HL-60/S4 (cell line): Measurements from ENCODE around the gene RGS14.

Experiments
- in situ Hi-C: fragments of 300-500 bp; cut with MboI; formaldehyde crosslinking; loops from 2 replicates; pipeline ENCODE4 v1.14.3; 2022; ENCODE audit warnings: low sequenced_read_pairs

The RGS14 gene, protein sequence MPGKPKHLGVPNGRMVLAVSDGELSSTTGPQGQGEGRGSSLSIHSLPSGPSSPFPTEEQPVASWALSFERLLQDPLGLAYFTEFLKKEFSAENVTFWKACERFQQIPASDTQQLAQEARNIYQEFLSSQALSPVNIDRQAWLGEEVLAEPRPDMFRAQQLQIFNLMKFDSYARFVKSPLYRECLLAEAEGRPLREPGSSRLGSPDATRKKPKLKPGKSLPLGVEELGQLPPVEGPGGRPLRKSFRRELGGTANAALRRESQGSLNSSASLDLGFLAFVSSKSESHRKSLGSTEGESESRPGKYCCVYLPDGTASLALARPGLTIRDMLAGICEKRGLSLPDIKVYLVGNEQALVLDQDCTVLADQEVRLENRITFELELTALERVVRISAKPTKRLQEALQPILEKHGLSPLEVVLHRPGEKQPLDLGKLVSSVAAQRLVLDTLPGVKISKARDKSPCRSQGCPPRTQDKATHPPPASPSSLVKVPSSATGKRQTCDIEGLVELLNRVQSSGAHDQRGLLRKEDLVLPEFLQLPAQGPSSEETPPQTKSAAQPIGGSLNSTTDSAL

DNA sequence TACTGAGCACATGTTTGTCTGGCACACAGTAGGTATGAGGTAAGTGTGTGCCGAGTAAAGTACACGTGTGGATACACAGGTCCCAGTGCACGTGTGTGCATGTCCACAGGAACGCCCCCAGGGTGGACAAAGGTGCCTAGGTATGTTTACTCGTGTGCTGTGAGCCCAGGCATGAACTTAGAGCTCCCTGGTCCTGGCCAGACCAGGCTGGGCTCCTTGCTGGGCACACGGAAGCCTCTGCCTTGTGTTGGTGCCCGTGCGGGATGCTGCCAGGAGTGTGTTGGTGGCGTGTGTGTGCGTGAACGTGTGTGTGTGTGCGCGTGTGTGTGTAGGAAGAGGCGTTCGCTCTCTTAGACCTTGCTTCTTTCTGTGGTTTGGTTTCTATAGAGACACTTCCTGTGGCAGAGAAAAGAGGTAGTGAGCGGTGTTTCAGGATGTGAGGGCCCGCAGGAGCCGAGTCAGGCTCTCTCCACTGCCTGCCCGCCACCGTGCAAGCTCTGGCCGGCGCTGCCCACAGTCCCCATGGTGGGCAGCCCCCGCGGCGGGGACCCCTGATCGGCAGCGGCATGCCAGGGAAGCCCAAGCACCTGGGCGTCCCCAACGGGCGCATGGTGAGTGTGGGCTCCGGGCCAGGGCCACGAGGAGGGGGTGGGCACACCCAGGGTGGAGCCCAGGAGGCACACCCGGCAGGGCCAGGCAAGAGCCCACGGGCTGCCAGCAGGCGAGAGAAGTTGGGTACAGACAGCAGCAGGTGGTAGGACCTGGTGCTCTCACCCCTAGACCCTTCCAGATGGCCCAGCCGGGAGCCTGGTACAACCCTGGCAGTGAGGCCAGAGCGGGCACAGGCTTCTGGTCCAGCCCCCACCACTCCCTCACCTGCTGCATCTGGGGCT, at the start of gene RGS14:
TSS of gene RGS14 (plus strand) at position 466 of the 893 bp plus-strand sequence. CDS start at position 567, 101 bp downstream.
- in situ Hi-C loops = no loop called here

DNA sequence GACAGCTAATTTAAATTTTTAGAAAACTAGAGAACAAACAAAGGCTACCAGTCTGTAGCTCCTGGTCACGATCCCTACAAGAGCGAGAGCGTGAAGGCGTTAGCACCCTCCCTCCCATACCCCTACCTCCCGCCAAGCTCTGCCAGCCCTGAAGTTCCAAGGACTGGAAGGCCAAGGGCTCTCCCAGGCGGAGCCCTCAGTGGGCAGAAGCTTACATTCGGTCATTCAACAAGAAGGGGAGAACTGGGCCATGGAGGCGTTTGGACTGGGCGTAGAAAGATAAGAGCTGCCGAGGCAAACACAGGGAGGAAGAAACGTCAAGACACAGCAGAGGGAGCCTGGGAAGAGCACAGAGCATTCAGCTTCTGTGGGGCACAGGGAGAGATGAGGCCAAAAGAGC, 49.0 kb upstream of the RGS14 start:
- in situ Hi-C loops = no loop called here

DNA sequence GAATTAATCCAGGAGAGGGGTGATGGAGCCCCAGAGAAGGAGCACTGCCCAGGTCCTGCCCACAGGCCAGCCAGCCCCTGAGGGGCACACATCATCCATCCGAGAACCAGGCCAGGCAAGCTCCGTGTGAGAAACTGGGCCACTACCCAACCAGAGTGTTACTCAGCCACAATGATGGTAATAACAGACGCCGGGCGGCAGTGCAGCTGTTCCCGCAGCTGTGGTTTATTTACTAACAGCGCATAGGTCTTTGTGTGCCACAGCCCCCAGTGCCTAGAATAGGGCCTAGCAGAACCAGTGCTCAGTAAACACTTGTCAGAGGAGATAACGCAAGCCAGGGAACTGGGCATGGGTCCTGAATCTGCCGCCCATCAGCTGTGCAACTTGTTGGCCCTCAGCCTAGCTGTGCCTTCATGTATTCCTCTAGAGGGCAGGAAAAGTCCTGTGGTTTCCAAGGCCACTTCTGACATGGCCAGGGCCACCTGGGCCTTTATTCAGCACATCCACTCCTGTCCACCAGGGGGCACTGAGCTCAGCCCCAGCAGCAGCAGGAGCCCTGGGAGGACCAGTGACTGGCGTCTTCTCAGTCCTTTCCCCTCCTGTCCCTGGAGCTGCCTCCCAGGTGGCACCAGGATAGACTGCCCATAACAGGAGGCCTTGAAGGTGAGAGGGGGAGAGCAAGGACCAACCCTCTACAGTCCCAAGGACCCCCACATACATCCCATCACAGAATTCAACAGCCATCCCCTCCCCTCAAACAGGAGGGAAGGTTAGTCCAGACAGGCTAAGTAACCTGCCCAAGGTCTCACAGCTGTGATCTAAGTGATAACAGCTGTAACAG, 48.2 kb upstream of the RGS14 start:
- in situ Hi-C loops = no loop called here

DNA sequence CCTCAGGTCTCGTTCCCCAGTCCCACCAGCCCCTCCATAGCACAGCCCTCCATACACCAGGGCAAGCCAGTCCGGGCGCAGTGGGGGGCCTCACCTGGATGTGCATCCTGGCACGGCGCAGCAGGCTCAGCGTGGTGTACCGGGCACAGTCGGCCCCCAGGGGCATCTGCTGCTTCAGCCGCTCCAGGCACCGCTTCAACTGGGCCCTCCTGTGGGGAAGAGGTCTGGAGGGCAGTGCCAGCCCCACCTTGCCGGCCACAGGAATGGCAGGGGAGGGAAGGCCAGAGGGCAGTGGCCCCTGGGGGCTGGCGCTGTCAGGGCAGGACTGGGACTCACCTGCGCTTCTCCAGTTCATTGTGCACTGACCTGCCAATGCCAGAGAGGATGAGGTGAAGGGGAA, 47.4 kb upstream of the RGS14 start:
- in situ Hi-C loops = no loop called here

DNA sequence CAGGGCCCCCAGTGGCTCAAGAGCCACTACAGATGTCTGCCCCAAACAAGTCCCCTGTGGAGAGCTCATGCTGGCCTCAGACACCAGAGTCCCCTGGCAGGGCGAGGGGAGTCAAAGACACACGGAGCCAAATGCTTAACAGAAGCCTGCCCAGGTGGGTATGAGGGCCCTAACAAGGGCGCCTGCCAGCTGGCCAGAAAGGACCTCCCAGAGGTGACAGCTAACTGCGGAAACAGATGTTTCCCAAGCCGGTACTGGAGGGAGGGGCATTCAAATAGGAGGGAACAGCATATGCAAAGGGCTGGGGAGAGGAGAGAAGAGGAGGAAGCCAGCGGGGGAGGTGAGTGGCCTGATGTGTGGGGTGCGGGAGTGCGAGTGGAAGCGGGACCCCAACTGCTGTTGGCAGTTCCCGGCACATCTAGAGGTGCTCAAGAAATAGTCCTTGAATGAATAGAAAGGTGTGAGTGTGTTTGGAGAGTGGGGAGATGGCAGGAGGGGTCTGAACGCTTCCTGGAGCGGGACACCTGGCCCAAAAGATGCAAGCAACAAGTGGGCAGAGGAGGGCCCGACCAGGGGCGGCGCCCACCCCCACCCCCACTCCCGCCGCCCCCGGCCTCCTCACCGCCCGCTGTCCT, 46.9 kb upstream of the RGS14 start:
- in situ Hi-C loops = no loop called here

DNA sequence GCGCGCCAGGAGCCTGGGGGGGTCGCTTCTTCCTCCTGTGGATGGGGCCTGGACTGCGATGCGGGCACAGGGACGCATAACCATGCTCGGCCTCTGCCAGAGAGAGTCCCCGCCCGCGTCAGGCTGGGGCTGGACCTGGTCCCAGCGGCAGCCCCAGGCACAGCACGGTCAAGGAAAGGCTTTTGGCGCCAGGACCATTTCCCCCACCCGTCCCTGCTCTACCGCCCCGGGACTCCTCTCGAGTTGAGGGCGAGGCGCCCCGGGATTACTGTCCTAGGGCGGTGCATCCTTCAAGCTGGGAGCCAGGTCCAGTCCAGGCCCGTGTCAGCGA, 46.4 kb upstream of the RGS14 start:
- in situ Hi-C loops = no loop called here

DNA sequence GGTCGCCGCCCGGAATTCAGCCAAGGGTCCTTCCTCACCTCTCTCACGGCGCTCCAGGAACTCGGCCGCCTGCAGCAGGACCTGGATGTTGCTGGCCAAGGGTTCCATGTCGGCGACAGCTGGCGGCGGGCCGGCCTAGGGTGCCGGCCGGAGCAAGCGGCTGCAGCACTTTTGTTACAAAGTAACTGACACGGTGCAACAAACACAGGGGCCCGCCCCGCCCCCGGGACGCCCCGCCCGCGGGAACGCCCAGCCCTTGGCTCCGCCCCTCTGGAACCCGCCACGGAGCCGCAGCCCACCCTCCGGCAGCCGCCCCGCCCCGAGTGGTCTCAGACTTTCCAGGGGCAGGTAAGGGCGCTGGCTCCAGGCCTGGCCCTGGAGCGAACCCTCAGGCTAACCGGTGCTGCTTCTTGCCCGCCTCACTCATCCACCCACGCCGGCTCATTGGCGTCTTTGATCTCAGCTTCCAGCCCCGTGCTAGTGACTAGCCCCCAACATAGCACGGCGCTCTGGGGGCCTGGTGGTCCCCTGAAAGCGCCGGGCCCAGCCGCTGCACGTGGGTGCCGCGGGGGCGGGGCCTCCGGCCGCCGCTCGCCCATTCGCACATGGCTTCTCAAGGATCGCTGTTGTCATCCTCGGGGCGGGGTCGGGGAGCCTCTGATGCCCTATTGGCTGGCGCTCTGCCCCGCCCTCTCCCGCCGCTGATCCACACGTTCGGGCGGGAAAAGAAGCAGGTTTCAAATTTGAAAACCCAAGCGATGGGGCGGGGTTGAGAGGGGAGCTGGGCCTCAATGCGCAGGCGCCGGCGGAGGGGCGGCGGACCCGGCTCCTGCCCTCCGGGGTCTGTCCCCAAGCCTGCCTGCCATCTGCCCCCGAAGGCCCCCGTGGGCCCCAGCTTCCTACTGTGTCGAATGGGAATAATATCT, 45.7 kb upstream of the RGS14 start, which contains the start of gene MXD3:
TSS of gene MXD3 (minus strand) at position 176 of the 926 bp plus-strand sequence. CDS start at position 108, 68 bp downstream.
- in situ Hi-C loops = no loop called here

DNA sequence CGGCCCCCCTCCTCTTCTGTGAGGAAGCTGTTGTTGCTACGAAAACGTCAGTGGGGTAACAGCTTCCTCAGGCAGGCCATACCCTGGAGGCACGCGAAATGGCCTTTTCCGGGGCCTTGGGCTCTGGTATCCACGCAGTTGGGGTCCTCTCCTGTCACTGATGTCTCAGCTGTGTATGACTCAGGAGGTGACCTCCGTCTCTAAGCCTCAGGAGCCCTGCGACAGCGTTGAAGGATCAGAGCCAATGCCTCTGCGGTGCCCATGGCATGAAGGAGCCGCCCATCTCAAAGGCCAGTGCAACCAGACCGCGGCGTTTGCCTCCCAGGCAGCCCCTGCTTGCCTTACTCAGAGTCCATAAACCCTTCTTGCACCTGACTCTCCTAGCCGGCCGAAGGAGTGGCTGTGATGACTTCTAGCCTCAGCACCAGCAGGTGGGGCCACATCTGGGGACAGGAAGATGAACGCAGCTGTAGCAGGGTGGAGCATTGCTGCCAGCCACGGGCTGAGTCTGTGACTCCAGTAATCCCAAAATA, 45.0 kb upstream of the RGS14 start:
- in situ Hi-C loops = no loop called here

DNA sequence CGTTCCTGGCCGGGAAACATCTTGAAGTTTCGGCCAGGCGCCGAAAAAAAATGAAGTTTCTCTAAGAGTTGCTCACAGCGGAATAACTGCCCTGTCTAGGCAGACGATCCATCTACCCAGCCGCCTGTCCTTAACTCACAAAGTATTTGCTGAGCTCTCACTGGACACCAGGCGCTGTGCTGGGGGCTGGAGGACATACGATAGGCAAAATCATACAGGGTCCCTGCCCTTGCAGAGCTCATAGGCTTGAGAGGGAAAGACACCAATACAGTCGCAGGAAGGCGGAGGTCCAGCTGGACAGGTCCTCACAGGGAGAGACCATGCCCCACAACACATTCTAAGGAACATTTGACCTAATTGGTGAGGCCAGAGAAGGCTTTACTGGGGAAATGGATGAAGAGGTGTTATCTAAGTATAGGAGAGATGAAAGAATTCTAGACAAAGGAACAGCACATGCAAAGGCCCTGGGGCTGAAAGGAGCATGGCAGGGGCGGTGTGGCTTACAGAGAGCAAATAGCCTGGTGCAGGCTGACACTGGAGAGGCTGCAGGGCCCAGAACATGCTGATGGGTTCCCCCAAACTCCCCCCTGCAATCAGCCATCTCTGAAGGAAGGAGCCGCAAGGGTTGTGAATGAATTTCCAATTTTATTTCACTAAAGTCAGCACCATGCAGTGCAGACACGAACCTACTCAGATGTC, 44.0 kb upstream of the RGS14 start:
- in situ Hi-C loops = no loop called here

DNA sequence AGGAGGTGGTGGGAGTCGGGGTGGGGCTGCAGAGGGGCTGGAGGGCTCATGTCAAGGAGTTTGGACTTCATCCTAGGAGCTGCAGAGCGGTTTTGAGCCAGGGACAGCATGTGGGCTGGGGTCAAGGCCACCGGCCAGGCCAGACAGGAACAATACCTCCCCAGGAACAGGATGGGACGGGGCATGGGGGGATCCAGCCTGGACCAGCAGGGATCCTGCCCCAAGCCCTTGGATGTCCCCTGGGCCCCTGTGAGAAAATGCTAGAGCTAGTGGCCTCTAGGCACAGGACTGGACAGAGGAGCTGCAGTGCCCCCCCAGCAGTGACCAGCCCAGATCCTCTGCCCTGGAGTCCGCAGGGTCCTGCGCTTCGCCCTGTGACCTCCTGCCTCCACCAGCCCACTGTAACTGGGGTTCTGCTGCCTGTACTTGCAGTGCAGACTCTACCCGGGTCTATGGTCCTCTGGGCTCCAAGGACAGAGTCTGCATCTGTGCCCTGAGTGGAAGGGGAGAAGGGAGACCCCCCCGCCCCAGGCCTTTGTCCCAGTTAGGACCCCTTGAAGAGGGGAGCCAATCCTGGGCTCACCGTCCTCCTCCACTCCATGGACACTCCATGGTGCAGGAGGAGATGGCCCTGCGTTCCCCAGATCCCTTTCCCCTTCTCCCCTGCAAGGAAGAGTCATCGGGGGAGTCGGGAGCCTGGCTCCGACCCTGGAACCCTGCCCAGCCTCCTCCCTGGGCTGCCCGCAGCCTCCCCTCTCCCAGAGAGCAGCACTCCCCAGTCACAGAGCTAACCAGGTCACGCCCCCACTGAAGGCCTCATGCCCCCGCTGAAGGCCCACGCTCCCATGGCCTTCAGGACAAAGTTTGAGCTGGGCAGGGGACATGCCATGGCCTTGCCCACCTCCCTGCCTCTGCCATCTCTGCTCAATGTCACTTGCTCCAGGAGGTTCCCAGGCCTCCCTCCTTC, 43.1 kb upstream of the RGS14 start:
- in situ Hi-C loops = no loop called here

DNA sequence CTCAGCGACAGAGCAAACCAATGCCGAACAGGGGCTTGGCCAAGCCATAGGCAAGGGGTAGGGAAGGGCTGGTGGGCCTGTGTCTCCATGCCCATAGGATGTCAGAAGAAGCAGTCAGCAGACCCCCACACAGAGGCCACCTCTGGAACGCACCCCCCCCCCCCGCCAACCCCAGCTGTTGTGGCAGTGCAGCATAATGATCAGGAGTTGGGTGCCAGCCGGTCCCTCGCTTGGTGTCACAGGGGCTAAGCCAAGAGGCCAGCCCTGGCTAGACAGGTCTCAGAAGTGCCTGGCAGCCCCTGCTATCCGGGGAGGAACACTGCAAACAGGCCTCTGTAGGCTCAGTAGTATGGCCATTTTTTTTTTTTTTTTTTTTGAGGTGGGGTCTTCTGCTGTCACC, 42.3 kb upstream of the RGS14 start:
- in situ Hi-C loops = no loop called here

DNA sequence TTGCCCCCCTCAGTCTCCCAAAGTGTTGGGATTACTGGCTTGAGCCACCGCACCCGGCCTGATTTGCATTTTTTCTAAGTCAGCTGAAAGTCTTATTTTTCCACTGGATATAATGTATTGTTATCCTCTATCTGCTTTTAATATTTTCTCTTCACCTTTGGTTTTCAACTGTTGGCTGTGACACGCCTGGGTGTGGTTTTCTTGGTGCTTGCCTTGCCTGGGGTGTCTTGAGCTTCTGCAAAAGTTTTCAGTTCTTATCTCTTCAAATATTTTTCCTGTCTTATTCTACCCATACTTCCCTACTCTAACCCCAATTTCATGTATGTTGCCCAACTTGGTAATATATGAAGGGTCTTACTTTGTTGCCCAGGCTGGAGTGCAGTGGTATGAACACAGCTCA, 41.7 kb upstream of the RGS14 start:
- in situ Hi-C loops = no loop called here

DNA sequence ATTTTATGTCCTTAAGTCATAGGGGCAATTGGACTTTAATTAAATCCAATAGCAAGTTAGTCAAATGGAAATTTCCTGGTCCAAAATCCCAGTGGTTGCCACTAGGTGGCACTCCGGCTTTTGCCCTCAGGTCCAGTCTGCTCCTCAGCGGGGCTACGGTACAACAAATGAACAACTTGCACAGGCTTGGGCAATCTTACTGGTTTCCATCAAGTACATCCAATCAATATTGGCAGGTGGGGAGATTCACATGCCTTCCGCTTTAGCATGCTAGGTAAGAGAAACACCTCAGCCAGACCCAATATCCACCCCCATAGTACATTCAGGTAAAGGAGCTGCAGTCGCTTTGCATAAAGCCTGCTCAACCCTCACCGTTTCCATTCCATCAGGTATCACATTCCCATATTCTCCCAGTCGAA, 39.8 kb upstream of the RGS14 start:
- in situ Hi-C loops = no loop called here

DNA sequence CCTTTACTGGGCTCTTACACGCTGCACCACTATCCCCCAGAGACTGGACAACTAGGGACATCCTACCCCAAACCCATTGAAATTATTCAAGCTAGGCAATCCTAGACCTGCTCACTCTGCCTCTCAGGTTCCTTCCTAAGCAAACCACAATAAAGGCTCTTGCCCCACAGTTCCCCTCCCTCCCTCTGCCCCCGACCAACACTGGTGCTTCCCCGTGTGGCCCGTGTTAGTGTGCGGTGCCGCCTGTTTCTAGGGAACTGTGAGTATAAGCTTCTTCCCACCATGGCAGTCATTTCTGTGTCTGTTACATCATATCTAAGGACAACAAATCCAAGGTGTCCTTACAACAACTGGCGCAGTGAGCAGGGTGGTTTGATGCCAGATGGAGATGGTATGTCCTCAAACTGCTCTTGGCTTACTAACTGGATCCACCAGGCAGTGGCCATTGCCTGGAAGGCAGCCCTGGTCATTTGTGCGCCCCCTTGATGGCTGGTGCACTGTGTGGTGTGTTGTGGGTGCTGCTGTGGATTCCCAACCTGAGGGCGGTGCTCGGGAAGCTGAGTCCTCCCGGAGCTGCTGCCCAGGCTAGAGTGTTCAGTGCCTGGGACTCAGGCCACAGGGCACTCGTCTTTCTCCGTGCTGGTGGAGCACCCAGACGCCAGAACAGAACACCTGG, 37.7 kb upstream of the RGS14 start:
- in situ Hi-C loops = no loop called here

DNA sequence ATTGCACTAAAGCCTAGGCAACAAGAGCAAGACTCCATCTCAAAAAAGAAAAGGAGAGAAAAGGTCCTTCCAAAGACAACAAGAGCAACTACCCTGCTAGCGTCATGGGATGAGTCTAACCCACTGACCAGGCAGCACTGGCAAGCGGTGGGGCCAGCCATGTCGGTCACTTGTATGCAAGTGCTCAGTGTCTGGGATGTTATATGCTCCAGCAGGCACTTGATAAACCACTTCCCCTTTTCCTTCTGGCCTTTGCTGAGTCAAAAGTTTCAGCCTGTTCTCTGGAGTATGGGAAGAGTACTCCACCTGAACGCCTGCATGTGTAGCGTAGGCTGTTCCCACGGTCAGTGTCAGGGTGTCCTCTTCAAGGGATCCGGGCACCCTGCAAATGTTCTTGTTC, 36.8 kb upstream of the RGS14 start:
- in situ Hi-C loops = no loop called here

DNA sequence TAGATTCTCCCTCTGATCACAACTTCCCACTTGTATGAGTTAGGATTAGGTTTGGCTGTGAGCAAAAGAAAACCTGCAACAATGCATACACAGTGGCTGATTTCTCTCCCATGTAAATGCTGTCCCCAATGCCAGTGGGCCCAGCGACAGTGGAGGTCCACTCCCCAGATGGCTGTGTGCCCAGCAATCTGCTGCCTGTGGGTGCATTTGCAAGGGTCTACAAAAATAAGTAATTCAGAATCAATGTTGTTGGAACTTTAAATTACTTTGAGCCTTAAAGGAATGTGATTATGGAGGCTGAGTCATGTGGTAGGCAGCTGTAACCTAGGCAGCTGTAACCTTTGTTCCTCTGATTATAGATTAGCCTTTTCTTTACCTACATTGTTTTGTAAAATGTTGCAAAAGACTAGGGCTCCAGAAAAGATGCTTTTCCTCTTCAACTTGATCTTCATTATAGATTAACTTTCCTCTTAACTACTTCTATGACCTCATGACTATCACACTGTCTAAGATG, 31.8 kb upstream of the RGS14 start:
- in situ Hi-C loops = no loop called here
